ENCODE measurements around the gene INPP5K.
"Not testable (repeated sequence)": the region's sequence is repeated elsewhere in the genome, so short reads cannot be mapped to it uniquely, and the experiment has no call there.

Gene INPP5K

GRCh38 chr17:1516388-1517161 is at the start of gene INPP5K:
Gene INPP5K, minus strand, starts transcription at chr17:1516612. Its CDS starts 113 bp downstream, at chr17:1516499.
- peak; percentile 86 for DNase-seq

- DNase-seq = no peak
Observed at GRCh38 chr17:1565877-1566276, 49.5 kb upstream of the INPP5K start.

DNA sequence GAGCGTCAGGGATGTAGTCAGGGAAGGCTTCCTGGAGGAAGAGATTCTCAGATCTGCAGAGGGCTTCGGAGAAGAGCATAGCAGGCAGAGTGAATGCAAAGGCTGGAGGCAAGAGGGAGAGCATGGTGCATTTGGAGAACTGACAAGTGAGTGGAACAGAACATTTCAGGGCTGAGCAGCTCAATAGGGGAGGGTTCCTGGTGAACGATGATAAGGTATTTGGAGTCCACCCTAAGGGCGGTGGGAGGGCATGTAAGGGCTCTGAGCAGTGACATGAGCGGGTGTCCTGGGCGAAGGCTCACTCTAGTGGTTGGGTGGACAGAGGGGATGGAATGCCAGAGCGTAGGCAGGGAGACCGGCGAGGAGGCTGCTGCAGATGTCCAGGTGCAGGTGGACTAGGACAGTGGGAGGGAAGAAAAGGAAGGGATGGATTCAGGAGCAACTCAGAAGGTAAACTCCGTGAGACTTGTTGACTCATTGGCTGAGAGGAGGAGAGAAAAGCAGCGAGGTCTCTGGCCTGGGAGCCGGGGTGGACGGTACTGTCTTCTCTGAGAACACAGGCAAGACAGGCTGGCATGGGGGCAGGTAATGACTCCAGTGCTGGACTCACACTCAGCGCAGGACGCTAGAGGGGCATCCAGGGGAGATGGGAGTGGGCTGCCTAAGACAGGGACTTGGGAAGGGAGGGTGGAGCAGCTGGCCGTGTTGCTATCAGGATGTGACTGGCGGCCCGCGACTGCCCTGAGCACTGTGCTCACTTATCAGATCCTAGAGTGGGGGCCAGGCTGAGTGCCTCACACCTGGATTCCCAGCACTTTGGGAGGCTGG is 47.6 kb upstream of the INPP5K start:
- DNase-seq = no peak

GRCh38 chr17:1563471-1563785 is 47.0 kb upstream of the INPP5K start:
- not testable (repeated sequence) for DNase-seq

DNA sequence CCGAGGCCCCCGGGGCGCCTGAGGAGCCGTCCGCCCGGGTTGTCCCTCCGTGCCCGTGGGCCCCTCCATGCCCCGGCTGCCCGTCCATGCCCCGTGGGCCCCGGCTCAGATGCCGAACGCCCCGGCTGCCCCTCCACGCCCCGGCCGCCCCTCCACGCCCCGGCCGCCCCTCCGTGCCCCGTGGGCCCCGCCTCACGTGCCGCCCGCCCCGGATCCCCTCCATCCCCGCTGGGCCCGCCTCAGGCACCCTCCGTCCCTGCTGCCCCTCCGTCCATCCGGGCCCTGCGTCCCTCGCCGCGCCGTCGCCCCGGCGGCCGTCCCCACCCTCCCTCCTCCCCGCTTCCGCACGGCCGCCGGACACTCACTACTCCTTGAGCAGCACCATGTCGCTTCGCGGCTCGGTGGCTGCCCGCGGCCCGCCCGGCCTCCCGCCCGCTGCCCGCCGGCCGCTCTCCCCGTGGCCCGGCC is 45.8 kb upstream of the INPP5K start:
- no peak for DNase-seq

- no peak for DNase-seq
Observed at GRCh38 chr17:1561420-1562175, 45.2 kb upstream of the INPP5K start.

- no peak for DNase-seq
Observed at GRCh38 chr17:1560858-1561355, 44.5 kb upstream of the INPP5K start.

DNA sequence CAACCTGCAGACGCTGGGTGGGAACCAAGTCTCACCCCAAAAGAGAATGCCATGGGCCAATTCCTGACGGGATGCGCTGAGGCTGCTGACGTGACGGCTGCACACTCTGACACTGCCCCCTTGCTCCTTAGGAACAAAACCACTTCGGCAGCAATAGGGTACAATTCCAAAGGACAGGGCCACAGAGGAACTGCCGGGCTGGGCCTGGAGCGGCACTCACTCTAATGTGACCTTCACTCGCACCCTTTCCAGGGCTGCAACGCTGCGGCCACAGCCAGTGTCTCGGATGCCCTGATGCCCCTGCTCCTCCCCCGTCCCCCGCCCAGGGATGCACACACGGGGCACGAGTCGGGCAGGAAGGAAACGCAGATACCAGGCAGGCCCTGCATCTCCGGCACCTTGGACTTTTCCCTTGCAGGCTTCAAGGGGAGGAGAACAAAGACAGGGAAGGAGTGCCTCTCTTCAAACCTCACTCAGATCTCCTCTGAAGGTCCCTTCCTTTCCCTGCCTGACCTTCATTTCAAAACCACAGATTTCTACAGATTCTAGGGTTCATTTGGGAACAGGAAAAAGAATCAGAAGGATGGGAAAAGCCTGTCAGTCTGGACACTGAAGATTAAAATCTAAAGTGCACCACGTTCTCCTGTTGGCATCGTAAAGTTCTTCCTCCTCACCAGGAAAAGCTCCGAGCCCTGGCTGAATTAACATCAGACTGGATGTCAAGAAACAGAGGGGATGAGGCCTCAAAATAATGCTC is 43.9 kb upstream of the INPP5K start:
- DNase-seq = no peak

GRCh38 chr17:1559047-1560043 is 42.9 kb upstream of the INPP5K start:
- DNase-seq = no peak

- DNase-seq = no peak
Observed at GRCh38 chr17:1558401-1558800, 42.0 kb upstream of the INPP5K start.

DNA sequence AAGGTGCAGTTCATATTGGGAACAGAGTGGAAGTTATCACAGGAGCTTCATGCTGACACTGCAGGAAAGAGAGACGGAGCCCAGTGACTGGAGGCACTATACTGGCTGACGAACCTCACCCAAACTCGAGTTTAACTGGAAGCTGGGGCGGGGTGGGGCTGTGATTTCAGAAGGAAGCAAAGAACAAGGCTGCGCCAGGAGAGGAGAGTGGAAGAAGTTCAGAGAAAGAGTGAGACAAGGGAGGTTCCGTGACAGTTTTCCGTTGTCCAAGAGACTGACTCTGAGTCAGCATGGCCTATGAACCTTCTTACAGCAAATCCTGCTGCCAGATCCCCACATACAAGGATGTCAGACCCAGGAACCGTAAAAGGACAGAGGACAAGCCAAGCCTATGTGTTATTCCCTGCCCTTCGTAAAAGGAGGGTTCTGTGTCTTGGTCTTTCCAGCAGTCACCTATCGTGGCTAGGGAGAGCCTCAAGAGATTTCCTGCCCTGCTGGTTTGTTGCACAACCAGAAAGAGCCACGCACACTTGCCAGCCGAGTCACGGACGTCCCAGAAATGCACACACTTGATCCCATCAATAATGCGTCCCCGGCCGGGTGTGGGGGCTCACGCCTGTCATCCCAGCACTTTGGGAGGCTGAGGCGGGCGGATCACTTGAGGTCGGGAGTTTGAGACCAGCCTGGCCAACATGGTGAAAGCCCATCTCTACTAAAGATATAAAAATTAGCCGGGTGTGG is 41.1 kb upstream of the INPP5K start:
- DNase-seq = no peak

DNA sequence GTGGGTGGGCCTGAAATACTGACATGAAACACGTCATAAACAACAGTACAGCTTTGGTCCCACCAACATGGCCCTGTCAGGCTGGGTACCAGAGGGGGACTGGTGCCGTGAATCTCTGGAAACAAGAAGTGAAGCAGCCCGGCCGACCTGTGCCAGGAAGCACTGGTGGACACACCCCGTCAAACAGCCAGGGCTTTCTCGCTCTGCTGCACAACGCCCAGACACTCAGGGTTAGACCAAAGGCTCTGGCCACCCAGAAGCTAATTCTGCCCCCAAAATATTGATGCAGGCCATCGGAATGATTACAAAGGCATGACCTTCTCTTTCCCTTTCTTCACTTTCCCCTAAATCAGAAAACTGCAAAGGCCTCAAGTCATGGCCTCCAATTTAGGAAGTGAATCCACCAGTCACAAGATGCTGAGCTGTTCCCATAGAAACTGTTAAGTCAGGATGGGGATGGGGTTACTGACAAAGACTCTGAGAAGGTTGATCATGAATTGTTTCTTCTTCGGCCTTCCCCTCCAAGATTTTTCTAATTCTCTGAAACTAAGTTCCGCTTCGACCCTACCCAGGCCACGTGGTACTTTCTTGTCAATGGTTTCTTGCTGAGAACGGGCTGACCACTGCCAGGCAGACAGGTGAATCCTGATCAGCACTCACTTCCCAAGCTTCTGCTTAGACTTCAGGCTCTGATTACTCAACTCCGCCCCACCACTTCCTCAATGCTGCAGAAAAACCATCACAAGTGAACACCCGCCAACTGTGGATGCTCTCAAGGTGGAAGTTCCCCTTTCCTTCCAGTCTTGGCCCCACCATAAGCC is 39.4 kb upstream of the INPP5K start:
- DNase-seq = no peak

- DNase-seq = no peak
Observed at GRCh38 chr17:1554751-1555540, 38.5 kb upstream of the INPP5K start.

DNA sequence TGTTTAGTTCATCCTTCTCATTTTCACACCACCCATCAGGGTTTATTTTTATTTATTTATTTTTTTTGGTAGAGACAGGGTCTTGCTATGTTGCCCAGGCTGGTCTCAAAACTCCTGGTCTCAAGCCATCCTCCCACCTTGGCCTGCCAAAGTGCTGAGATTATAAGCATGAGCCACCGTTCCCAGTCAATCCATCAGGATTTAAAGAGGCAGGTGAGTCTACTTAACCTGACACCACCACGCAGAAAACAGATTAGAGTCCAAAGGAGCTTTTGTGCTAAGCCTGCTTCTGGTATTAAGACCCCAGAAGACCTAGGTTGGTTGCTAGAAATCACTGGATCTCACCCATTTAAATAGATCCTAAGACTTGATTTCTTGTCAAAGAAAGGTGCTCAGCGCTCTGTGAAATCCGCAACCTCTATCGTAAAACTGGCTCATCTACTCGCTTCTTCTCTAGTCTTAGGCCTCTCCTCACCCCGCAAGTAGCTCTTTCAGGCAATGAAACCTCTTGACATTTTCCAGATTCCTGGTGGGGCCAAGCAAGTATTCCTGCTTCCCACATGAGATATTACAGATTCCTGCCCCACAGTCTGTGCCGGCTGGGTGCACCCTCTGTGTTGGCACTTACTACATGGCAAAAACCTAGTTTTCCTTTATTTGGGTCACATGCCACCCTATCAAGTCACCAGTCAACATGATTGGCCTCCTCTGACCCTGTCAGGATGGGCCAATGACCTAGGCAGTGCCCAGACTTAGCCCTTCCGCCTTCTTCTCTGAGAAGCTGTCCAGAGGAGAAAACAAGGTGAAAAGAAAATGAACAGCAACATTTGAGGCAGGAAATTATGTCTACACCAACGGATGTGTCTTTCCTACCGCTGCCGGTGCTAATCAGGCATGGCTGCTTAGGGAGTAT is 37.2 kb upstream of the INPP5K start:
- no peak for DNase-seq

- DNase-seq = no peak
Observed at GRCh38 chr17:1552932-1553331, 36.5 kb upstream of the INPP5K start.

GRCh38 chr17:1551741-1552140 is 35.3 kb upstream of the INPP5K start:
- DNase-seq = no peak

GRCh38 chr17:1548032-1548431 is 31.6 kb upstream of the INPP5K start:
- DNase-seq = no peak
